Activated T-cell treated with anti-CD3 and anti-CD28 coated beads, Interleukin-2, amount 50 U/mL, for 1 hour (primary cell): ENCODE data around the gene VSTM4.

Experiments used
- DNase-seq: peaks from one replicate; pipeline ENCODE4 v3.0.0-alpha.2; 2020

Gene VSTM4

DNA sequence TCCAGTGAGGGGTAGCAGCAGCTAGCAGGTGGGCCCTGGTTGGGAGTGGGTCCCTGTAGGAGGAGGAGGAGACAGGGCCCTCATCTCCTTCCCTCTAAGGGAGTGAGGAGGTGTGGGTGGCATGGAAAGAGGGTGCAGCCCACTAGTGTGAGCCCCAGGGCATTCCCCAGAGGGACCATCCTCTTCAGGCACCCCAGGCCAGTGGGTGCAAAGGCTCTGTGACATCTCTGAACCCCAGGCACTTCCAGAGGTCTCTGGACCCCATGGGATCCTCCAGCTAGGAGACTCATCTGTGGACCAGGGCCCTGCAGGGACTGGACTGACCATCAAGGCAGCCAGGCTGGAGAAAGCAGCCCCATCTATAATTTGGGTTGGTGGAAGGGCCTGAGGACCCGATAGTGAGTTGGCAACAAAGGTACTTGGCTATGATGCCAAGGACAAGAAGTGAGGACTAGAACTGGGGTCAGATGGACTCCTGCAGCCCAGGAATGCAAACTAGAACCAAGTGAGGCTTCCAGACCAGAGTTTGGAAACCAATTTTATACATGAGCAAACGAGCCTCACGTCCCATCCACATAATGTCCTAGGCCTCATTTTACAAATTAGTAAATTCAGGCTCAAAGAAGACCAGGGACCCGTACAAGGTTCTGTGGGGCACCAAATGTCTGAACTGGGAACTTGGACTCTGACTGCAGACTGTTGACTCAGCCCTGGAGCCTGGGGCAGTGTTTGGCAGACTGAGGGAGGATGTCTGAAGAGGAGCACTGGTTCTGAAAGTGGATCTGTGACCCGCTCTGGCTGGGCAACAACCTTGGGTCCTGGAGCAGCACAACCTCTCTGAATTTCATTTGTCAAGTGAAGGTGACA is 1.4 kb upstream of the VSTM4 start:
- DNase-seq = no peak

DNA sequence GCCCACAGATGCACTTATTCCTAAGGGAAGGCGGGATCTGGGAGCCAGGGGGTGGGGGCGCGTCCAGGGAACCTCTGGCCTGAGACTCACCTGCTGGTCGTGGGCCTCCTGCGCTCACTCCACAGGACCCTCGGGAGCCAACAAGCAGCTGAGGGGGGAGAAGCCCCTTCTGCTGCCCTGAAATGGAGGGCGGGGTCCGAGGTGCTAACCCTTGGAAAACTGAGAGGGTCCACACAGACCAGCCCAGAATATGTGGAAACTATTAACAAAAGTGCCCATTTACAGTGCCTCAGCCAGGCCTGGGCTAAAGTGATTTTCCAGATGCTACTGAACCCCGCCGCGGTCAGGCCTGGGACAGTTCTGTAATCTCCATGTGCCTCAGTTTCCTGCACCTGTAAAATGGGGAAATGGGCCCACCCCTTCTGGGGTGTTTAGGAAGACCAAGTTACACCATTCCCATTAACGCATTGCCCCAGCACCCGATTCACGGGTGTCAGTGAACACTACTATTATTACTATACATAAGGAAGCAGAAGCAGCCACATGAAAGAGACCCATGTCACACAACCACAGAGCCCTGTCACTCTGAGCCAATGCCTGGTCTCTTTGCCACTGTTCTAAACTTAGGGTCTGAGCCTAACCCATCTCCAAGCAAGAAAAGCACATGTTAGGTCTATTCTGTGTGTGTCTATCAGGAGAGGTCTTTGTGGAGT is 630 bp upstream of the VSTM4 start:
- no peak for DNase-seq

DNA sequence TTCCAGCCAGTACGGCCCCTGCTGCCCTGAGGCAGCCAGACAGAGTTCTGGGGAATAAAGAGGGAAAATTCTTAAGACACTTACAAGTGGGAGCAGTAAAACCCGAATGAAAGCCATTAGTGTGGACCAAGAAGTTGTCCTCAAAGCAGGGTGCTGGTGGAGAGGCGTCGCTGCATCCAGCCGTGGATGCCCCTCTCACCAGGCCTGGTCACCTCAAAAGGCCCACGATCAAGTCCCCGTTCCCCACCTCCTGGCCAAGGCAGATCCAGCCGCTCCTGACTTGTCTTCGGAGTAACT is 656 bp downstream of the VSTM4 start:
- no peak for DNase-seq

DNA sequence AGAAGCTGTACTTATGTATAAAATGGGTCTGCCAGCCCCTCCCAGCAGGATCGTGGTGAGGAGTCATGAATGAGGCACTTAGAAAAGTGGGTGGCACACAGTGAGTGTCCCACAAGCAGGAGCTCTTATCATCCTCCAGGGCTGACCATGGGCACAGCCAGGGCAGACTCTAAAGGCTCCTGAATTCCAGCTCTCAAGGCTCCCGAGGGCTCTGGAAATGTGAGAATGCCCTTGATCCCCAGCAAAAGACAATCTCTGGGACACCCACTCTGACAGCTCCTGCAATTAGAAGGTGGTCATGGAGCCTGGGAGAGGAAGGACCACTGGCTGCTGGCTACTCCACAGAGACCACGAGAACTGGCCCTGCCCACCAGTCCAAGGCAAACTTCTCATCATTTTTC is 1.6 kb downstream of the VSTM4 start:
- DNase-seq = no peak

DNA sequence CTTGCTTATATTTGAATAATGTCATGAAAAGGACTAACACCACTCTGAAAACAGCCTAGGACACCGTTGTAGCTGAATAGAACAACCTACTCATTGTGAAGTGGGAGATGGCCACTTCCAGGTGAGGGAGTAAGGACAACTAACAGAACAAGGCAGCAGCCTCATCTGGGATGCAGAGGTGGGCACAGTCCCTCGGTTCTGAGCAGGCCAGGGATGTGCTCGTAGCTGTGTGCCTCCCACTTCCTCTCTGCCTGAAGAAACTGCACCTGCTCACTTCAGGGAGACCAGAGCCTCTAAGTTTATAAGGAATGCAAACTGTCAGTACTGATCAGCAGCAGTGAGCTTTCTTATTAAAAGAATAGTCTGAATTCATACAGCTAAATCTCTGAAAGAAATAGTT is 2.5 kb downstream of the VSTM4 start:
- DNase-seq = no peak

DNA sequence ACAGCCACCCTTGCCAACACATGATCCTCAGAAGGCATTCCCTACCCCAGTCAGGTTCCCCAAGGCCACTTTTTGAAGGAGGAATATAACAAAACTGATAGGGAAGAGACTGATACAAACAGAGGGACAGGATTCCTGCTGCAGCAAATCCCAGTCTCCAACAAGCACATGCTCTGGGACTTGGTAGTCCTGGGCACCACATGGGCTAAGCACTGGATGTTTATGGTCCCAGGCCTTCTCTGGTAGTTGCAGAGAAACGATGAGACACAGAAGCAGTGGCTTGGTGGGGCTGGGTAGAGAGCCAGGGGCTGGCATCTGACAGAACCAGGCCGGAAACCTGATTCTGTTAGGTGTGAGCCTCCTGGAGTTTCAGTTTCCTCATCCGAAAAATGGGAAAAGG is 3.2 kb downstream of the VSTM4 start:
- DNase-seq = no peak

DNA sequence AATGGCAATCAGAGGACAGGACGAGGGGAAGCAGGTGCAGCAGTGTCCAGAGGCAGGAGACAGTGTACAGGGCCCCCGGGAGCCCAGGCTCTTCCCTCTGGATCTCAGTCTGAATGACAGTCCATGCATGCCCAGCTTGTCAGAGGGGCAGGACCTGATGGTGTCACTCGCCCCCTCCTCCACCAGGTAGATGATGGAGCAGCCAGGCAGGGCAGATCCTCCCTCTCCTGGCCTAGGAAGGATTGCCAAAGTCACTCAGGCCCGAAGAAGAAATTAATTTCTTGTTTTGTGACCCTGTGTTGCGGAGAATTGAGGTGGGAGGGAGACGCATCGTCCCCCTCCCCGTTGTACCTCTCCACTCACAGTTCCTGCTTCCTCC is 4.0 kb downstream of the VSTM4 start:
- no peak for DNase-seq

DNA sequence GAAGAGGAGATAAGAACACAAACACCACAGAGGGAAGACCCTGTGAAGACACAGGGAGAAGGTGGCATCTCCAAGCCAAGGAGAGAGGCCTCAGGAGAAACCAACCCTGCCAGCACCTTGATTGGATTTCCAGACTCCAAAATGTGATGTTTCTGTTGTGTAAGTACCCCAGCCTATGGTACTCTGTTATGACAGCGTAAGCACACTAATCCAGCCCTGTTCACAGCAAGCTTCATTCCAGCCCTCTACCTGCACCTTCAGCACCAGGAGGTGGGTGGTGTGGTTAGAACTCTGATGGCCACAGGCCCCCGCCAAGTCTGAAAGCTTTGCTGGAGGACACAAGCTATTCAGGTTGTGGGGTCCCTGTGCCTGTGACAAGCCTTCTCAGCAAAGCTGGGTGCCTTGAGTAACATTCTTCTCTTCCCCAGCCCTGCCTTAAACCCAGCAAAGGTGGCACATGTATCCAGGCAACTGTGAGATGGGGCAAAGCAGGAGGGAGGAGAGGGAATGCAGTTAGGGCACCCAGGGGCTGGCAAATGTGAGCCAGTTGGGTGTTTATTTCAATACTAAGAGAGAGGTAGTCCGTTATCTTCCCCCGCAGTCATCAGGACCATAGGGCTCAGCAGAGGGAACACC is 4.5 kb downstream of the VSTM4 start:
- DNase-seq = no peak

DNA sequence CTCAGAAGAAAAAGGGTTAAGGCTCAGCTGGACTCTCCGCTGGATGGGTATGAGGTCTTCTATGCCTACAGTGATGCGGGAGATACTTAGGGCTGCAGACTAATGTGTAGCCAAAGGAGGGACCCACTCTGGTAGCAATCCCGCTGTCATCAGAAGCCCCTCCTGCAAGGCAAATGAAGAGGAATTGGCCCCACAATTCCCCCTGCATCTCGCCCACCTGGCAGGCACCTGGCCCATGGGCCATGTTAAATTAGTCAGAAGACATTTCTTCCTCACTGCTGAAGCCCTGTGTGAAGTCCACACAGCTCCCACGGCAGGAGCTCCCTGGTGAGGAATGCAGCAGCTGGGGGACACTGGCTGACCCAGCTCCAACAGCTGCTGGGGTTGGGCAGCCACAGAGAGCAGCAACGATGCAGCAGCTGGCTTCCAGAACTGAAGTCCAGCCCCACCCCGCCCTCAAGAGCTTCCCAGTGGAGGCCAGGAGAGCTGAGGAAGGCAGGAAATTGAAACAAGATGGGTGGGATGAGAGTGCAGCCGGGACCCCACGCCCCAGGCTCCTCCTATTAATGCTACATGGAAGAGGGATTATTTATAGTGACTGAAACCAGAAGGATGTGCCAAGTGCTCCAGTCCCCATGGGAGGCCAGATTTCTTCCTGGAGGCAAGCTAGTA is 5.5 kb downstream of the VSTM4 start:
- no peak for DNase-seq

DNA sequence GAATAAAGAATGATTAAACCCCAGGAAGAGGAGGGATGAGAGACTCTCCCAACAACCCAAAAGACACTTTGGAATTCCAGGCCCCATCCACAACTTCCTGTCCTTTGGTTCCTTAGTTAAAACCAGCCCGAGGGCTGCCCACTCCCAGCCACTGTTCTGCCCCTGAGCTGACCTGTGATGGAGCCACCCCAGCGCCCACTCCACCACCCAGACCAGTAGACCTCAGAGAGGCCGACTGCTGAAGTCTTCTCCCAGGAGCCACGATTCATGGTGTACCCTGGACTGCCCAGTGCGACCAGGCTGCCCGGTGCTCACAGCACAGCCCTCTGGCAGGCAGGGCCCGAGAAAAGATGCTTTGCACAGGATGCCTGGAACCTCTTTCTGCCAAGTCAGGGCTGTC is 6.7 kb downstream of the VSTM4 start:
- DNase-seq = no peak

DNA sequence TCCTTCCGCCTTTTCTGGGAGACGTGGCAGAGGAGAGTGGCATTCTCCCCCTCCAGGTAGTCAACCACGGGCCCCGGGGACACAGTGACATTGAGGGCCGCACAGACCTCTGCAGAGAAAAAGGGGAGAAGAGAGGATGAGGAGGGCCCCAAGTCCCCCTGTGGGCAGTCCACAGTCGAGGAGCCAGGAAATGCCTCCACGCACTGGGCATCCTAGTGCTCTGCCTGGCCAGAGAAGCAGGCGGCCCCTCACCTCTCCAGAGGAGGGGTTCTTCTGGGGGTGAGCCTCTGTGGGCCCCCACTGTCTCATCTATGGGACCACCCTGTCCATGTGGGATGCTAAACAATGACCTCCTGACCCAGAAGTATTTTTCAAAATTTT is 7.4 kb downstream of the VSTM4 start:
- no peak for DNase-seq

DNA sequence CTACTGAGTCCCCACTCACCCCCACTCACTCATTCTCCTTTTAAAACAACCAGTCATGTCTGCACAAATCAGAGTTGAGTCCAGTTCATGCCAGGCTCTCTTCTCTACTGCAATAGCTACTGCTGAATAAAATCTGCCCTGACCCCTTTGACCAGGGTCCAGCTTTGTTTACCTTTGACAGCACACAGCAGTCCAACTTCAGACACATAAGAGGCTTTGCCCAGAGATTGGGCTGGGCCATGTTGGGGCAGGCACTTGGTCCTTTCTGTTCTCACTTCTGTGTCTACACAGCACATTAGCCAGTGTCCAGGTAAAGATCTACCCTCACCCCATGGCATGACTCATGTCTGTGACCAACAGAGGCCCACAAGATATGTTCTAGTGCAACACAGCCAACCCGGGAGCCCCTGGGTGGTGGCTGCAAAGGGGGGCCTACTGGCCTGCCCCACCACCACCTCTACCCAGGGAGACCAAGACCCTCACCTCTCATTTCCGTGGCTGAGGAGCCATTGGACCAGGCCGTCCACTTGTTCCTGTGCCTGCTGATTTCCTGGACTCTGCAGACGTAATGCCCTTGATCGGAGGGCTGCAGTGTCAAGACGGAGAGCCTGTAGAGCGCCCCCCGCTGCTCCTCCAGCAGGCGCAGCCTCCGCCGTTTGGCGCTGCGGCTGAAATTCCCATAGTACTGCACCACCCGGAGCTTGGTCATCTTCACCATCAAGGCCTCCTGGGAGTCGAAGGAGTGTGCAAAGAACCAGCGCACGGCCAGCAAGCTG is 8.0 kb downstream of the VSTM4 start:
- no peak for DNase-seq

DNA sequence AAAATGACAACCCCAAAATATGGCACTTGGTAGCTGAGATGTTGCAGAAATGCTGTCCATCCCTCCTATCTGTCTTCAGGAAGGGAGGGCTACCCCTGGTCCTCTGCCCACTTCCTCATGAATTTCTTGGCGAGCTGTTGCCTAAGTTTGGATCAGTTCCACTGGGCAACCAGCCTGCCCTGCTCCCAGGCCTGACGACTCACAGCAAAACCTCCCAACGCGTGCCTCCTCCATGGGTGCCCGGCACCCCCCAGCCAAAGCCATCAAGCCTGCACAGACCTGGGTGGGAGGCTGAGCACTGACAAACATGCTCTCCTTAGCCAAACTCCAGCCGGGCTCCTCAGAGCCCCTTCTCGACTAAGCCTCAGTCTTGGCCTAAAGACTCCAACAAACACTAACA is 8.9 kb downstream of the VSTM4 start:
- no peak for DNase-seq

DNA sequence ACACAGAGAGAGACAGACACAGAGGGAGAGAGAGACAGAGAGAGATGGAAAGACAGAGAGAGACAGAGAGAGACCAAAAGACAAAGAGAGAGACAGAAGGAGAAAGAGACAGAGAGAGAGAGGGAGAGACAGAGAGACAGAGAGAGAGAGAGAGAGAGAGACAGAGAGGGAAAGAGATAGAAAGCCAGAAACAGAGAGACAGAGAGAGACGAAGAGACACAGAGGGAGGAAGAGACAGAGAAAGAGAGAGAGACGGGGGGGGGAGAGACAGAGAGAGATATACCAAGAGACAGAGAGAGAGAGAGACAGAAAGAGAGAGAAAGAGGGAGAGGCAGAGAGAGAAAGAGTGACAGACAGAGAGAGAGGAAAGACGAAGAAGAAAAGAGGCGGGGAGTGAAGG is 10.2 kb downstream of the VSTM4 start:
- DNase-seq = no peak

DNA sequence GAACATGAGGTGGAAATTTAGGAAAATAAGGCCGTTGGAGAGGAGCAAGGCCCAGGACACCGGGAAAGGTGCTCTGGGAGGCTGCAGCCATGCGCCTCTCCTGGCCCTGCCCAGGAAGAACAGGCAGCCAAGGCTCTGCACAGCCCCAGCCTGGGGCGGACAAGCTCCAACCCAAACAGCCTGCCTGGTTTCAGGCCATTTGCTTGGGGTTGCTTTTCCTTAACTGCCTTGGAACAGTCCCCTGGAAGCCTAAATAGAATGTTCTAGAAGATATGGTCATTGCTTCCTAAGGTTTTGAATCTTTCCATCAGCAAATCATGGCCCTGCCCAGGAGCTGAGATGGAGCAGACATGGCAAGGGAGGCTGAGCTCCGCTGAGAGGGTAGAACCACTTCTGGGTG is 11.0 kb downstream of the VSTM4 start:
- DNase-seq = no peak

DNA sequence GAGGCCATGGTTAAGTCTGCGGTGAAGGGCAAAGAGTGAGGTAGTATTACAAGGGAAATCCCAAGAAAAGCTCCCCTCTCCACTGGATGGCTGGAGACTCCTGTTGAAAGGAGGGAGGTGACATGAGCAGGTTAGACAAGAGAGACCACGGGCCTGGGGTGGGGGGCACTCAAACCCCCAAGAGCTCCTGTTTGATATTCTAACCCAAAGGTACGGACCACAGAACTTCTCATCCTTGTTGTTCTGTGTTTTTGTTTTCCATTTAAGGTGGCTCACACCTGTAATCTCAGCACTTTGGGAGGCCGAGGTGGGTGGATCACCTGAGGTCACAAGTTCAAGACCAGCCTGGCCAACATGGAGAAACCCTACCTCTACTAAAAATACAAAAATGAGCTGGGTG is 11.6 kb downstream of the VSTM4 start:
- no peak for DNase-seq

DNA sequence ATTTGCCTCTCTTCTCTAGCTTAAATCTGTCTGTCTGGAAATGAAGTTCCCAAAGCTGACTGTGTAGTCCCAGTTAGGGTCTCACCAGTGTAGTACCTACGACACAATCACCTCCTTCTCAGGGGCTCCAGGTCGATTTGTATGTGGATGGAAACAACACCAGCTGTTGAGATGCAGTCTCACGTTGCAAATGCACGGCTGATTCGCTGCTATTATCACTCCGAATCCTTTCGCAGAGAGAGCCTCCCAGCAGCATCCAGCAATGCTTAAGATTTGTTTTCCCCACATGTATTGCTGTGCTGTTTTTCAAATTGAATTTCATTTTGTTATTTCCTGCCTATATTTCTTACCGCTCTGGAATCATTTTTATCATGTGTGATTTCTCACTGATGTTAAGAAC is 16.3 kb downstream of the VSTM4 start:
- DNase-seq = no peak

DNA sequence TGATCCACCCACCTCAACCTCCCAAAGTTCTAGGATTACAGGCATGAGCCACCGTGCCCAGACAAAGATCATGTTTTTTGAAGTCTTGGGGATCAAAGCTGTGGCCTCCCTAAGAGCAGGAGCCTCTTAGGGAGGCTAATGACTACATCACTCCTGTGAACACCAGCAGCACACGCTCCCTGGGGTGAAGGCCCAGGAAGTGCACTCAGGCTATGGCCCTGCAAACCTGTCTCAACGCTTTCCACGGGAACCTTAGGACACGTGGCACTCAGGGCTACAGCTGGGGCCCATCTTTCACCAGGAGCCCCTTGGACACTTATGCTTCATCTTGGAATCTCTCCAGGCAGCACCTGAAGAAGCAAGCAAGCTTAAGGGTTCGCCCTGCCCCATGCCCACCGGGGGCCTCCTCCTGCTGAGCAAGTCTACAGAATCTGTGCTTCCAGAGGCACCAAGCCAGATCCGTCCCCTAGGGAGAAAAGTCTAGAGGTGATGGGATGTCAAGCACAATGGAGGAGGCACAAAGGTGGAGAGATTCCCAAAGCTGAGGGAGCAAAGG is 18.4 kb downstream of the VSTM4 start:
- no peak for DNase-seq

DNA sequence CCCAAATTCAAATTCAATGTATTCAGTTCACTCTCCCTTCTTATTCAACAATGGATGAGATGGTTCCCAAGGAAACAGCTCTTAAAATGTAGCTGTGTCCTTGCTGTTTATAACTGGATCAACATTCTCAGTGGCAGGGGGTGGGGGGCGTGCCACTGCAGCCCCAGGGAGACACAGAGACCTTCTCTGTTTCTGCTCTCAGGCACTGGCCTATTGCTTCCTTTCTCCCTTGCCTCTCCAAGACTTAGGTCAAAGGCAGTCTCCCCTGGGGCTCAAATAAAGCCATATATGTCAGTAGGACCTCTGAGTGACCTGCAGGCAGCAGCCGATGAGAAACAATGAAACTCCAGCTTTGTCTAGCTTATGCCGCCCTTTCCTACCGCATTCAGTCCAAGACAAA is 20.7 kb downstream of the VSTM4 start:
- DNase-seq = no peak

DNA sequence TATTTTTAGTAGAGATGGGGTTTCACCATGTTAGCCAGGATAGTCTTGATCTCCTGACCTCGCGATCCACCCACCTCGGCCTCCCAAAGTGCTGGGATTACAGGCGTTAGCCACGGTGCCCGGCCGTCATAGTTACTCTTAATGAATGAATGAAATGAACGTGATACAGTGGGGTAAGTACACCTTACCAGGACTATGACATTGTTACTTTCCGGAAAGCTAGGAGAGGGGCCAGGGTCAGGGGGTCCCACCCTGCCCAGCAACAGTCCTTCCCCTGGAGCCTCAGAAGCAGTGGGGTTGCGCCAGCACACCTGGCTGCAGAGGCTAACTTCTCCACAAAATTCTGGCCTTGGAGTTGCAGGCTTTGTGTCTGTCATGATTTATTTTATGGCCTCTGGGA is 21.4 kb downstream of the VSTM4 start:
- DNase-seq = no peak

DNA sequence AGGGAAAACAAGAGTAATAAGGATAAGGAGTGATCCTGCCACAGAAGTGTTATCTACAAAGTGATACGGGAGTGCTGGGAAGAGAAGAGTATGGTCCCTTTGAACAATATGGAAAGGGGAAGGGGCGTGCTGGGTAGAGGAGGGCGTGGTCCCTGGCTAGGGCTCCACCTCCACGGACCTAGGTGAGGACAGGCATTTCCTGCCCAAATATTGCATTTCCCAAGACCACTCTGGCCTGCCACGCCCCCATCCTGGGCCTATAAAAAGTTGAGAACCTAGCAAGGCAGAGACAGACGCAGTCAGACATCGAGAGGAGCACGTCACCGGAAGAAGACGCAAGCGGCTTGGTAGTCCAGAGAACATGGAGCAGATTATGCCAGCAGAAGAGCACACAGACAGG is 22.8 kb downstream of the VSTM4 start:
- DNase-seq = no peak

DNA sequence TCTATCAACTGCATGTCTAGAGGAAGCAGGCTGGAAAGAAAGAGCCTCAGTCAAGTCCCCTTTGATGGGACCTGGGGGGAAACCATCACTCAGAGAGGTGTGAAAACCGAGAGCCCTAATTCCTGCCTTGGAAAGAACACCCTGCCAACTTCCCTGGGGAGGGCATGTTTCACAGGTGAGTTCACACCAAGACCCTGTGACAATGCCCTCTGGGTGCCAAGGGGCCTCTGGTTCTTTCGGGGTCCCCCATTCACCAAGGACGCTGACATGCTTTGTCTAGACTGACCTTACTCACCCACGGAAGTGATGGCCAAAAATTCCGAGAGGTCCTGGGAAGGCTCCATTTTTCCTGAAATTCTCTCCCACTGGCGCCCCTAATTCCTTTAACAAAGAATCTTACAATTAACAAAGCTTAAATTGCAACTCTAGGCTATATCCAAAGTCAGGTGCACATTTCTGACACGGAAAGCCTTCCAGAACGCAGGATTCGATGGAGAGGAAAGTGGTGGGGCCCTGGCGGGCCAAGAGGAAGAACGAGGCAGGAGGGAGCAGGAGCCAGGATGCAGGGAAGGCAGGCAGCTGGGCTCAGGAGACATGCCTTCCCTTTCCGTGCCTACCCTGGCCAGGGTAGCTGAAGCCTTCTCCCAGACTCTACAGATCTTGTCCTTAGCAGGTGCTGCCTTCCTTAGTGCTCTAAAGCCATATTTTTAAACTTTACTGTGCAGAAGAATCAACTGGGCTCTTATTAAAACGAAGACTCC is 23.7 kb downstream of the VSTM4 start:
- DNase-seq = no peak
